GM23338 (cell line): ENCODE measurements around the gene MSL3B.
"Not testable (repeated sequence)": the region's sequence is repeated elsewhere in the genome, so short reads cannot be mapped to it uniquely, and the experiment has no call there.

Experiments
- ATAC-seq: fragments of 200-7000 bp; cut with Tn5 transposase; 3 replicates; pipeline ENCODE4 v1.9.1; 2020
- DNase-seq: peaks from one replicate; pipeline ENCODE4 v3.0.0-alpha.2; 2015; ENCODE audit warnings: low spot score
- H2AFZ ChIP-seq: fragments of 200-600 bp; sonication (generic); 2 replicates; pipeline ENCODE4 v1.8.0; 2016; ENCODE audit warnings: antibody characterized with exemption, mild to moderate bottlenecking, moderate library complexity
- H3F3A ChIP-seq: fragments of 200-600 bp; sonication (generic); replicated peaks from 2 replicates; pipeline ENCODE4 v1.8.0; 2017; ENCODE audit warnings: antibody characterized with exemption, mixed run types, low read depth
- H3K27ac ChIP-seq: fragments of 200-600 bp; sonication (generic); 2 replicates; pipeline ENCODE4 v1.6.1; 2016; ENCODE audit warnings: low read depth
- H3K27me3 ChIP-seq: fragments of 200-600 bp; sonication (generic); 2 replicates; pipeline ENCODE4 v1.8.0; 2016; ENCODE audit warnings: mild to moderate bottlenecking, mixed run types, moderate library complexity; ENCODE audit not compliant: insufficient read depth
- H3K36me3 ChIP-seq: fragments of 200-600 bp; sonication (generic); 2 replicates; pipeline ENCODE4 v1.8.0; 2016; ENCODE audit warnings: mild to moderate bottlenecking; ENCODE audit not compliant: insufficient read depth
- H3K4me1 ChIP-seq: fragments of 200-600 bp; sonication (generic); 2 replicates; pipeline ENCODE4 v1.8.0; 2016; ENCODE audit warnings: mild to moderate bottlenecking, moderate library complexity; ENCODE audit not compliant: insufficient read depth
- H3K4me2 ChIP-seq: fragments of 200-600 bp; sonication (generic); 2 replicates; pipeline ENCODE4 v1.7.1; 2017; ENCODE audit warnings: mixed run types
- H3K4me3 ChIP-seq: fragments of 200-600 bp; sonication (generic); 2 replicates; pipeline ENCODE4 v1.6.1; 2016; ENCODE audit warnings: mixed run types
- H3K79me2 ChIP-seq: fragments of 200-600 bp; sonication (generic); replicated peaks from 2 replicates; pipeline ENCODE4 v1.8.0; 2017; ENCODE audit warnings: mild to moderate bottlenecking; ENCODE audit not compliant: insufficient read depth
- H3K9me2 ChIP-seq: fragments of 200-600 bp; sonication (generic); 2 replicates; pipeline ENCODE4 v1.8.0; 2017; ENCODE audit not compliant: insufficient read depth
- H4K20me1 ChIP-seq: fragments of 200-600 bp; sonication (generic); replicated peaks from 2 replicates; pipeline ENCODE4 v1.8.0; 2017; ENCODE audit warnings: mild to moderate bottlenecking; ENCODE audit not compliant: insufficient read depth
- H3K27ac Mint-ChIP-seq: 2 replicates; pipeline ENCODE4 v1.8.0; 2020; ENCODE audit warnings: inconsistent platforms, mild to moderate bottlenecking, moderate library complexity, mixed read lengths
- H3K27me3 Mint-ChIP-seq: 3 replicates; pipeline ENCODE4 v1.8.0; 2022; ENCODE audit warnings: low read depth, mild to moderate bottlenecking, moderate library complexity, mixed read lengths, inconsistent platforms; ENCODE audit not compliant: insufficient read depth, poor library complexity
- H3K36me3 Mint-ChIP-seq: 3 replicates; pipeline ENCODE4 v1.8.0; 2021; ENCODE audit warnings: low read depth, mild to moderate bottlenecking, inconsistent platforms, moderate library complexity, mixed read lengths
- H3K4me1 Mint-ChIP-seq: 3 replicates; pipeline ENCODE4 v1.8.0; 2020; ENCODE audit warnings: mild to moderate bottlenecking, inconsistent platforms, mixed read lengths
- H3K4me3 Mint-ChIP-seq: 3 replicates; pipeline ENCODE4 v1.8.0; 2021; ENCODE audit warnings: moderate library complexity, mild to moderate bottlenecking, inconsistent platforms, mixed read lengths
- H3K9me3 Mint-ChIP-seq: 3 replicates; pipeline ENCODE4 v1.8.0; 2020; ENCODE audit warnings: moderate library complexity, mild to moderate bottlenecking, inconsistent platforms, mixed read lengths
- CREB1 ChIP-seq: fragments of 250-450 bp; sonication (Bioruptor Pico); IDR thresholded peaks from 2 replicates; pipeline ENCODE4 v1.5.0; 2020; ENCODE audit warnings: low read depth, mild to moderate bottlenecking, moderate library complexity
- JUNB ChIP-seq: IDR thresholded peaks from one replicate; pipeline ENCODE4 v1.6.1; 2016; ENCODE audit warnings: antibody characterized with exemption; ENCODE audit not compliant: unreplicated experiment
- NANOG ChIP-seq: IDR thresholded peaks from 2 replicates; pipeline ENCODE4 v1.6.1; 2016; ENCODE audit warnings: antibody characterized with exemption, borderline replicate concordance
- STAT1 ChIP-seq: IDR thresholded peaks from one replicate; pipeline ENCODE4 v1.6.1; 2016; ENCODE audit warnings: antibody characterized with exemption; ENCODE audit not compliant: unreplicated experiment
- ZNF114 ChIP-seq: fragments of 250-450 bp; sonication (Bioruptor Pico); IDR thresholded peaks from 2 replicates; pipeline ENCODE4 v1.5.0; 2020; ENCODE audit warnings: mild to moderate bottlenecking, moderate library complexity
- TF ChIP-seq, protein P1 (sequence below): IDR thresholded peaks from one replicate; pipeline ENCODE4 v1.6.1; 2018; ENCODE audit warnings: antibody characterized with exemption; ENCODE audit not compliant: unreplicated experiment
- TF ChIP-seq, protein P2 (sequence below): IDR thresholded peaks from 2 replicates; pipeline ENCODE4 v1.6.1; 2016; ENCODE audit warnings: antibody characterized with exemption
- TF ChIP-seq, protein P3 (sequence below): fragments of 250-450 bp; sonication (Bioruptor Pico); IDR thresholded peaks from 2 replicates; pipeline ENCODE4 v1.5.0; 2020; ENCODE audit warnings: mild to moderate bottlenecking, moderate library complexity

The MSL3B gene

DNA sequence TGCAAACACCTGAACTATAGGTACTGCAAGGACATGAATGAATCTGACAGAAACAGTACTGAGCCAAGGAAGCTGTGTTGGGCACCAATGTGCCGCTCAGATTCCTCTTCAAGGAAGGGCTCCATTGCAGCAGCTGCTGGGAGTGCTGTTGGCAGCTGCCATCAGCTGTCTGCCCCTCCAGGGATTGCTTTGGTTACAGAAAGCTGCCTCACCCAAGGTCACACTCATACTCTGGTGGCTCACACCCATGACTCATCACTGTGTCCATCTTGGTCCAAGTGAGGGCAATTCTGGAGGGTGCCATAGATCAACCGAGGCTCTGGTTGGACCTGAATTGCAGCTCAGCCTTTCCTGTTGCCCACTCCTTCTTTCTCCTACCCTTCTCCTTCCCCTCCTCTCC lies 24.6 kb upstream of the MSL3B start (continued):
- TF ChIP-seq CREB1 (no peak), STAT1 (no peak), ZNF114 (no peak)

DNA sequence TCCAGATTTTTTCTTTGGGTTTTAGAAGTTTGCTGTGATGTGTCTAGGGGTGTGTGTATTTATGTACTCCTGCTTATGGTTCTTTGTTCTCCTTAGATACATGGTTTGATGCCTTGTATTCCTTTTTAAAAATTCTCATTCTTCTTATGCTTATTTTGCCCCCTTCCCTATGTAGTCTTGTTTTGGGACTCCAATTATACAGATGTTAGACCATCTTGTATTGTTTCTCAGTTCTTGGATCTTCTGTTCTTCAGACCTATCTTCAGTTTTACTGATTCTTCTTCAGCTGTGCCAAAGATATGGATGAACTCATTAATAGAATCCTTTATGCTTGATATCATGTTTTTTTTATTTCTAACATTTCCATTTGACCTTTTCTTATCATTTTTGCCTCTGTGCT lies 14.2 kb upstream of the MSL3B start:
- peaks cover 21% of the 10 kb centered on the region for H3K9me3 Mint-ChIP-seq
- H3K4me3 ChIP-seq = no peak overlapping the region
- H3K4me1 Mint-ChIP-seq = no peaks in the 10 kb centered on the region
- DNase-seq = no peak
- H3K27ac ChIP-seq = no peak overlapping the region
- H3K4me1 ChIP-seq = no peaks in the 10 kb centered on the region
- H2AFZ ChIP-seq = no peak overlapping the region
- no peaks in the 10 kb centered on the region for H3F3A ChIP-seq
- no peaks in the 10 kb centered on the region for H3K36me3 ChIP-seq
- no peaks in the 10 kb centered on the region for H3K27me3 ChIP-seq
- H3K9me2 ChIP-seq = no peaks in the 10 kb centered on the region
- no peak for TF ChIP-seq JUNB
- TF ChIP-seq, protein P1, sequence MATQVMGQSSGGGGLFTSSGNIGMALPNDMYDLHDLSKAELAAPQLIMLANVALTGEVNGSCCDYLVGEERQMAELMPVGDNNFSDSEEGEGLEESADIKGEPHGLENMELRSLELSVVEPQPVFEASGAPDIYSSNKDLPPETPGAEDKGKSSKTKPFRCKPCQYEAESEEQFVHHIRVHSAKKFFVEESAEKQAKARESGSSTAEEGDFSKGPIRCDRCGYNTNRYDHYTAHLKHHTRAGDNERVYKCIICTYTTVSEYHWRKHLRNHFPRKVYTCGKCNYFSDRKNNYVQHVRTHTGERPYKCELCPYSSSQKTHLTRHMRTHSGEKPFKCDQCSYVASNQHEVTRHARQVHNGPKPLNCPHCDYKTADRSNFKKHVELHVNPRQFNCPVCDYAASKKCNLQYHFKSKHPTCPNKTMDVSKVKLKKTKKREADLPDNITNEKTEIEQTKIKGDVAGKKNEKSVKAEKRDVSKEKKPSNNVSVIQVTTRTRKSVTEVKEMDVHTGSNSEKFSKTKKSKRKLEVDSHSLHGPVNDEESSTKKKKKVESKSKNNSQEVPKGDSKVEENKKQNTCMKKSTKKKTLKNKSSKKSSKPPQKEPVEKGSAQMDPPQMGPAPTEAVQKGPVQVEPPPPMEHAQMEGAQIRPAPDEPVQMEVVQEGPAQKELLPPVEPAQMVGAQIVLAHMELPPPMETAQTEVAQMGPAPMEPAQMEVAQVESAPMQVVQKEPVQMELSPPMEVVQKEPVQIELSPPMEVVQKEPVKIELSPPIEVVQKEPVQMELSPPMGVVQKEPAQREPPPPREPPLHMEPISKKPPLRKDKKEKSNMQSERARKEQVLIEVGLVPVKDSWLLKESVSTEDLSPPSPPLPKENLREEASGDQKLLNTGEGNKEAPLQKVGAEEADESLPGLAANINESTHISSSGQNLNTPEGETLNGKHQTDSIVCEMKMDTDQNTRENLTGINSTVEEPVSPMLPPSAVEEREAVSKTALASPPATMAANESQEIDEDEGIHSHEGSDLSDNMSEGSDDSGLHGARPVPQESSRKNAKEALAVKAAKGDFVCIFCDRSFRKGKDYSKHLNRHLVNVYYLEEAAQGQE = no peak
- TF ChIP-seq, protein P2, sequence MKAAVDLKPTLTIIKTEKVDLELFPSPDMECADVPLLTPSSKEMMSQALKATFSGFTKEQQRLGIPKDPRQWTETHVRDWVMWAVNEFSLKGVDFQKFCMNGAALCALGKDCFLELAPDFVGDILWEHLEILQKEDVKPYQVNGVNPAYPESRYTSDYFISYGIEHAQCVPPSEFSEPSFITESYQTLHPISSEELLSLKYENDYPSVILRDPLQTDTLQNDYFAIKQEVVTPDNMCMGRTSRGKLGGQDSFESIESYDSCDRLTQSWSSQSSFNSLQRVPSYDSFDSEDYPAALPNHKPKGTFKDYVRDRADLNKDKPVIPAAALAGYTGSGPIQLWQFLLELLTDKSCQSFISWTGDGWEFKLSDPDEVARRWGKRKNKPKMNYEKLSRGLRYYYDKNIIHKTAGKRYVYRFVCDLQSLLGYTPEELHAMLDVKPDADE = no peak
- TF ChIP-seq, protein P3, sequence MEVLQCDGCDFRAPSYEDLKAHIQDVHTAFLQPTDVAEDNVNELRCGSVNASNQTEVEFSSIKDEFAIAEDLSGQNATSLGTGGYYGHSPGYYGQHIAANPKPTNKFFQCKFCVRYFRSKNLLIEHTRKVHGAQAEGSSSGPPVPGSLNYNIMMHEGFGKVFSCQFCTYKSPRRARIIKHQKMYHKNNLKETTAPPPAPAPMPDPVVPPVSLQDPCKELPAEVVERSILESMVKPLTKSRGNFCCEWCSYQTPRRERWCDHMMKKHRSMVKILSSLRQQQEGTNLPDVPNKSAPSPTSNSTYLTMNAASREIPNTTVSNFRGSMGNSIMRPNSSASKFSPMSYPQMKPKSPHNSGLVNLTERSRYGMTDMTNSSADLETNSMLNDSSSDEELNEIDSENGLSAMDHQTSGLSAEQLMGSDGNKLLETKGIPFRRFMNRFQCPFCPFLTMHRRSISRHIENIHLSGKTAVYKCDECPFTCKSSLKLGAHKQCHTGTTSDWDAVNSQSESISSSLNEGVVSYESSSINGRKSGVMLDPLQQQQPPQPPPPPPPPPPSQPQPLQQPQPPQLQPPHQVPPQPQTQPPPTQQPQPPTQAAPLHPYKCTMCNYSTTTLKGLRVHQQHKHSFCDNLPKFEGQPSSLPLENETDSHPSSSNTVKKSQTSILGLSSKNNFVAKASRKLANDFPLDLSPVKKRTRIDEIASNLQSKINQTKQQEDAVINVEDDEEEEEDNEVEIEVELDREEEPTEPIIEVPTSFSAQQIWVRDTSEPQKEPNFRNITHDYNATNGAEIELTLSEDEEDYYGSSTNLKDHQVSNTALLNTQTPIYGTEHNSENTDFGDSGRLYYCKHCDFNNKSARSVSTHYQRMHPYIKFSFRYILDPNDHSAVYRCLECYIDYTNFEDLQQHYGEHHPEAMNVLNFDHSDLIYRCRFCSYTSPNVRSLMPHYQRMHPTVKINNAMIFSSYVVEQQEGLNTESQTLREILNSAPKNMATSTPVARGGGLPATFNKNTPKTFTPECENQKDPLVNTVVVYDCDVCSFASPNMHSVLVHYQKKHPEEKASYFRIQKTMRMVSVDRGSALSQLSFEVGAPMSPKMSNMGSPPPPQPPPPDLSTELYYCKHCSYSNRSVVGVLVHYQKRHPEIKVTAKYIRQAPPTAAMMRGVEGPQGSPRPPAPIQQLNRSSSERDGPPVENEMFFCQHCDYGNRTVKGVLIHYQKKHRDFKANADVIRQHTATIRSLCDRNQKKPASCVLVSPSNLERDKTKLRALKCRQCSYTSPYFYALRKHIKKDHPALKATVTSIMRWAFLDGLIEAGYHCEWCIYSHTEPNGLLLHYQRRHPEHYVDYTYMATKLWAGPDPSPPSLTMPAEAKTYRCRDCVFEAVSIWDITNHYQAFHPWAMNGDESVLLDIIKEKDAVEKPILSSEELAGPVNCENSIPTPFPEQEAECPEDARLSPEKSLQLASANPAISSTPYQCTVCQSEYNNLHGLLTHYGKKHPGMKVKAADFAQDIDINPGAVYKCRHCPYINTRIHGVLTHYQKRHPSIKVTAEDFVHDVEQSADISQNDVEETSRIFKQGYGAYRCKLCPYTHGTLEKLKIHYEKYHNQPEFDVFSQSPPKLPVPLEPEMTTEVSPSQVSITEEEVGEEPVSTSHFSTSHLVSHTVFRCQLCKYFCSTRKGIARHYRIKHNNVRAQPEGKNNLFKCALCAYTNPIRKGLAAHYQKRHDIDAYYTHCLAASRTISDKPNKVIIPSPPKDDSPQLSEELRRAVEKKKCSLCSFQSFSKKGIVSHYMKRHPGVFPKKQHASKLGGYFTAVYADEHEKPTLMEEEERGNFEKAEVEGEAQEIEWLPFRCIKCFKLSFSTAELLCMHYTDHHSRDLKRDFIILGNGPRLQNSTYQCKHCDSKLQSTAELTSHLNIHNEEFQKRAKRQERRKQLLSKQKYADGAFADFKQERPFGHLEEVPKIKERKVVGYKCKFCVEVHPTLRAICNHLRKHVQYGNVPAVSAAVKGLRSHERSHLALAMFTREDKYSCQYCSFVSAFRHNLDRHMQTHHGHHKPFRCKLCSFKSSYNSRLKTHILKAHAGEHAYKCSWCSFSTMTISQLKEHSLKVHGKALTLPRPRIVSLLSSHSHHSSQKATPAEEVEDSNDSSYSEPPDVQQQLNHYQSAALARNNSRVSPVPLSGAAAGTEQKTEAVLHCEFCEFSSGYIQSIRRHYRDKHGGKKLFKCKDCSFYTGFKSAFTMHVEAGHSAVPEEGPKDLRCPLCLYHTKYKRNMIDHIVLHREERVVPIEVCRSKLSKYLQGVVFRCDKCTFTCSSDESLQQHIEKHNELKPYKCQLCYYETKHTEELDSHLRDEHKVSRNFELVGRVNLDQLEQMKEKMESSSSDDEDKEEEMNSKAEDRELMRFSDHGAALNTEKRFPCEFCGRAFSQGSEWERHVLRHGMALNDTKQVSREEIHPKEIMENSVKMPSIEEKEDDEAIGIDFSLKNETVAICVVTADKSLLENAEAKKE (CRISPR knock-in tag) = no peak
- TF ChIP-seq NANOG = no peak
- TF ChIP-seq ZNF114 = no peak
- no peaks in the 10 kb centered on the region for H3K79me2 ChIP-seq
- no peak overlapping the region for H3K4me3 Mint-ChIP-seq
- H3K27me3 Mint-ChIP-seq = no peaks in the 10 kb centered on the region
- H4K20me1 ChIP-seq = no peaks in the 10 kb centered on the region
- no peaks in the 10 kb centered on the region for H3K36me3 Mint-ChIP-seq
- no peak overlapping the region for H3K27ac Mint-ChIP-seq
- no peak overlapping the region for H3K4me2 ChIP-seq
- ATAC-seq = no peak

DNA sequence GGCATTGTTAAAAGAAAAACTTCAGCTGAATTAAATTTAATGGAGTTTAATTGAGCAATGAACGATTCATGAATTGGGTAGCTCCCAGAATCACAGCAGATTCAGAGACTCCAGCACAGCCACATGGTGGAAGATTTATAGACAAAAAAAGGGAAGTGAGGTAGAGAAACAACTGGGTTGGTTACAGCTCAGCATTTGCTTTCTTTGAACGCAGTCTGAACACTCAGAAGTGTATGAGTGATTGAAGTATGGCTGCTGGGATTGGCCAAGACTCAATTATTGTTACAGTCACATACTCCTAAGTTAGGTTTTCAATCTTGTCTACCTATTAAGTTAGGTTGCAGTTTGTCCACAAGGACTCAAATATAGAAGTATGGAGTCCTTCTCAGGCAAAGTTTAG lies 3.9 kb upstream of the MSL3B start:
- not testable (repeated sequence) for H3K4me3 ChIP-seq, H3K4me2 ChIP-seq, H4K20me1 ChIP-seq, H3K36me3 ChIP-seq, H3K27ac ChIP-seq, H3K4me1 Mint-ChIP-seq, H3K27me3 ChIP-seq, H3K79me2 ChIP-seq, H3K27ac Mint-ChIP-seq, H3K27me3 Mint-ChIP-seq, H3K4me3 Mint-ChIP-seq, H3K9me2 ChIP-seq, DNase-seq, ATAC-seq, H2AFZ ChIP-seq, H3F3A ChIP-seq, H3K36me3 Mint-ChIP-seq, H3K4me1 ChIP-seq
- peaks cover 15% of the 10 kb centered on the region; the same call in 2 of the 3 replicates for H3K9me3 Mint-ChIP-seq
